ENCODE results near the gene CCDC146.
"Not testable (repeated sequence)": the region's sequence is repeated elsewhere in the genome, so short reads cannot be mapped to it uniquely, and the experiment has no call there.

CCDC146 gene

GRCh38 chr7:77152232-77152631, 29.8 kb downstream of the CCDC146 start:
- DNase-seq, result peak; percentile 2

- DNase-seq, result not testable (repeated sequence)
Measured at GRCh38 chr7:77154917-77155464, 32.6 kb downstream of the CCDC146 start.

GRCh38 chr7:77155601-77156377, 33.4 kb downstream of the CCDC146 start:
- DNase-seq, result not testable (repeated sequence)

GRCh38 chr7:77157034-77157433, 34.6 kb downstream of the CCDC146 start:
- DNase-seq, result not testable (repeated sequence)

GRCh38 chr7:77157446-77157845, 35.0 kb downstream of the CCDC146 start:
- no peak for DNase-seq

- DNase-seq, result not testable (repeated sequence)
Measured at GRCh38 chr7:77171073-77171472, 48.7 kb downstream of the CCDC146 start.

GRCh38 chr7:77172437-77173172, 50.2 kb downstream of the CCDC146 start:
- DNase-seq, result not testable (repeated sequence)

GRCh38 chr7:77174418-77174817, 52.0 kb downstream of the CCDC146 start:
- not testable (repeated sequence) for DNase-seq

- not testable (repeated sequence) for DNase-seq
Measured at GRCh38 chr7:77175274-77175800, 52.9 kb downstream of the CCDC146 start.

- DNase-seq, result not testable (repeated sequence)
Measured at GRCh38 chr7:77177321-77177904, 55.0 kb downstream of the CCDC146 start.

- DNase-seq, result not testable (repeated sequence)
Measured at GRCh38 chr7:77178024-77178423, 55.6 kb downstream of the CCDC146 start.

- DNase-seq, result peak; percentile 3
Measured at GRCh38 chr7:77181015-77181595, 58.7 kb downstream of the CCDC146 start.

- DNase-seq, result no peak
Measured at GRCh38 chr7:77181734-77182133, 59.3 kb downstream of the CCDC146 start.

- DNase-seq, result no peak
Measured at GRCh38 chr7:77182261-77182660, 59.8 kb downstream of the CCDC146 start.

- no peak for DNase-seq
Measured at GRCh38 chr7:77184463-77184862, 62.0 kb downstream of the CCDC146 start.

GRCh38 chr7:77184990-77185389, 62.6 kb downstream of the CCDC146 start:
- no peak for DNase-seq

- DNase-seq, result no peak
Measured at GRCh38 chr7:77185866-77186265, 63.5 kb downstream of the CCDC146 start.

- no peak for DNase-seq
Measured at GRCh38 chr7:77188731-77189437, 66.5 kb downstream of the CCDC146 start.

GRCh38 chr7:77197141-77197540, 74.7 kb downstream of the CCDC146 start:
- DNase-seq, result no peak

- DNase-seq, result no peak
Measured at GRCh38 chr7:77199013-77199966, 76.9 kb downstream of the CCDC146 start, which contains the start of gene FGL2. FGL2 (minus strand) TSS chr7:77199819; CDS start chr7:77199793, 26 bp downstream.

GRCh38 chr7:77200542-77200941, 78.1 kb downstream of the CCDC146 start:
- no peak for DNase-seq
